PC-3 (cell line): Measurements from ENCODE around the gene CNTNAP2. TPM values are rescaled to one million over a fixed set of nuclear protein-coding genes. Genes with fewer than 3 reads are reported as not detected.

Experiments used
- ATAC-seq: fragments of 200-7000 bp; cut with Tn5 transposase; 2 replicates; pipeline ENCODE4 v1.9.1; 2020; ENCODE audit warnings: mild to moderate bottlenecking, moderate library complexity
- BruUV-seq: library from RNA; stranded (reverse); fragments of 400-500 nt; replicated peaks from 2 replicates; lab custom pipeline; 2021; lab: Mats Ljungman, UMichigan
- CTCF ChIA-PET: fragments of 300-600 bp; sonication (Branson Sonifier 250); formaldehyde crosslinking; loops from one replicate; lab custom pipeline; 2022; ENCODE audit warnings: antibody characterized with exemption; lab: Charles Lee
- POLR2A ChIA-PET: fragments of 300-600 bp; sonication (Branson Sonifier 250); formaldehyde crosslinking; loops from one replicate; lab custom pipeline; 2022; ENCODE audit warnings: antibody characterized with exemption; ENCODE audit not compliant: unreplicated experiment; lab: Charles Lee
- DNase-seq: peaks from one replicate; pipeline ENCODE4 v3.0.0-alpha.2; 2015
- H2AFZ ChIP-seq: fragments of 300-600 bp; sonication (generic); 2 replicates; pipeline ENCODE4 v1.6.0; 2016; ENCODE audit warnings: antibody characterized with exemption, low read length
- H3F3A ChIP-seq: fragments of 300-600 bp; sonication (generic); one replicate; pipeline ENCODE4 v1.6.0; 2017; ENCODE audit warnings: antibody characterized with exemption, low read length, control low read depth, mild to moderate bottlenecking; ENCODE audit not compliant: unreplicated experiment
- H3K27ac ChIP-seq: fragments of 300-600 bp; sonication (generic); 2 replicates; pipeline ENCODE4 v1.5.1; 2016; ENCODE audit warnings: mild to moderate bottlenecking, low read length
- H3K27me3 ChIP-seq: fragments of 300-600 bp; sonication (generic); 2 replicates; pipeline ENCODE4 v1.6.1; 2016; ENCODE audit warnings: low read length, mixed read lengths
- H3K36me3 ChIP-seq: fragments of 300-600 bp; sonication (generic); 2 replicates; pipeline ENCODE4 v1.6.1; 2016; ENCODE audit warnings: low read depth, mixed run types, low read length, mixed read lengths
- H3K4me1 ChIP-seq: fragments of 300-600 bp; sonication (generic); 2 replicates; pipeline ENCODE4 v1.5.1; 2016; ENCODE audit warnings: low read length; ENCODE audit not compliant: insufficient read depth
- H3K4me2 ChIP-seq: fragments of 300-600 bp; sonication (generic); 2 replicates; pipeline ENCODE4 v1.6.0; 2016; ENCODE audit warnings: low read length
- H3K4me3 ChIP-seq: fragments of 300-600 bp; sonication (generic); 2 replicates; pipeline ENCODE4 v1.5.1; 2016; ENCODE audit warnings: mild to moderate bottlenecking, low read length, mixed read lengths
- H3K79me2 ChIP-seq: fragments of 300-600 bp; sonication (generic); 2 replicates; pipeline ENCODE4 v1.6.1; 2017; ENCODE audit warnings: low read length, mixed read lengths
- H3K9ac ChIP-seq: fragments of 300-600 bp; sonication (generic); 2 replicates; pipeline ENCODE4 v1.6.0; 2016; ENCODE audit warnings: mild to moderate bottlenecking, low read length
- H3K9me2 ChIP-seq: fragments of 300-600 bp; sonication (generic); replicated peaks from 2 replicates; pipeline ENCODE4 v1.6.1; 2016; ENCODE audit warnings: mixed run types, low read length, mixed read lengths
- H3K9me3 ChIP-seq: fragments of 300-600 bp; sonication (generic); 2 replicates; pipeline ENCODE4 v1.6.1; 2016; ENCODE audit warnings: low read length, mixed read lengths
- H4K20me1 ChIP-seq: fragments of 300-600 bp; sonication (generic); 2 replicates; pipeline ENCODE4 v1.6.1; 2016; ENCODE audit warnings: low read length, mixed read lengths
- EZH2 ChIP-seq: fragments of 300-600 bp; sonication (generic); IDR thresholded peaks from one replicate; pipeline ENCODE4 v1.6.1; 2017; ENCODE audit warnings: antibody characterized with exemption, mild to moderate bottlenecking, low read length; ENCODE audit not compliant: unreplicated experiment
- EZH2phosphoT487 ChIP-seq: fragments of 300-600 bp; sonication (generic); IDR thresholded peaks from 2 replicates; pipeline ENCODE4 v1.6.1; 2018; ENCODE audit warnings: mild to moderate bottlenecking, antibody characterized with exemption, low read length, borderline replicate concordance
- intact Hi-C: fragments of 100-400 bp; cut with micrococcal nuclease; formaldehyde crosslinking; loops from 2 replicates; pipeline ENCODE4 v1.9.0; 2023
- total RNA-seq: library from RNA; depleted of rRNA; stranded (reverse); fragments of >200 nt; gene quantifications from 2 replicates; pipeline ENCODE4 v1.2.3, GENCODE V29; 2014
- TF ChIP-seq, protein P1 (sequence below): fragments of 300-600 bp; sonication (generic); conservative IDR thresholded peaks from 2 replicates; pipeline ENCODE4 v1.5.1; 2017; ENCODE audit warnings: antibody characterized with exemption, low read depth, mild to moderate bottlenecking, low read length

CNTNAP2 gene
- total RNA-seq, 1 experiment from 2014 or later = 1.5 TPM

GRCh38 chr7:147653456-147653855 lies 1536.9 kb downstream of the CNTNAP2 start:
- Histone ChIP-seq H3K9me3 (no peaks in the 10 kb centered on the region), H3K36me3 (no peaks in the 10 kb centered on the region), H3K9me2 (no peaks in the 10 kb centered on the region), H3K4me3 (no peak overlapping the region), H3K9ac (no peak overlapping the region), H3K4me1 (peaks cover 10% of the 10 kb centered on the region; the same call in 1 of the 2 replicates), H3K4me2 (no peak overlapping the region), H3K27ac (no peak overlapping the region), H4K20me1 (no peaks in the 10 kb centered on the region), H3F3A (no peaks in the 10 kb centered on the region), H3K79me2 (no peaks in the 10 kb centered on the region), H2AFZ (no peak overlapping the region), H3K27me3 (no peaks in the 10 kb centered on the region)
- TF ChIP-seq EZH2phosphoT487 = no peak
- TF ChIP-seq, protein P1, sequence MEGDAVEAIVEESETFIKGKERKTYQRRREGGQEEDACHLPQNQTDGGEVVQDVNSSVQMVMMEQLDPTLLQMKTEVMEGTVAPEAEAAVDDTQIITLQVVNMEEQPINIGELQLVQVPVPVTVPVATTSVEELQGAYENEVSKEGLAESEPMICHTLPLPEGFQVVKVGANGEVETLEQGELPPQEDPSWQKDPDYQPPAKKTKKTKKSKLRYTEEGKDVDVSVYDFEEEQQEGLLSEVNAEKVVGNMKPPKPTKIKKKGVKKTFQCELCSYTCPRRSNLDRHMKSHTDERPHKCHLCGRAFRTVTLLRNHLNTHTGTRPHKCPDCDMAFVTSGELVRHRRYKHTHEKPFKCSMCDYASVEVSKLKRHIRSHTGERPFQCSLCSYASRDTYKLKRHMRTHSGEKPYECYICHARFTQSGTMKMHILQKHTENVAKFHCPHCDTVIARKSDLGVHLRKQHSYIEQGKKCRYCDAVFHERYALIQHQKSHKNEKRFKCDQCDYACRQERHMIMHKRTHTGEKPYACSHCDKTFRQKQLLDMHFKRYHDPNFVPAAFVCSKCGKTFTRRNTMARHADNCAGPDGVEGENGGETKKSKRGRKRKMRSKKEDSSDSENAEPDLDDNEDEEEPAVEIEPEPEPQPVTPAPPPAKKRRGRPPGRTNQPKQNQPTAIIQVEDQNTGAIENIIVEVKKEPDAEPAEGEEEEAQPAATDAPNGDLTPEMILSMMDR = no peak
- TF ChIP-seq EZH2 = no peak
- no TSS peak for BruUV-seq
- ATAC-seq (no peak), DNase-seq (no peak)
- POLR2A ChIA-PET = no interaction called here
- intact Hi-C loops = no loop called here
- CTCF ChIA-PET = no interaction called here

DNA sequence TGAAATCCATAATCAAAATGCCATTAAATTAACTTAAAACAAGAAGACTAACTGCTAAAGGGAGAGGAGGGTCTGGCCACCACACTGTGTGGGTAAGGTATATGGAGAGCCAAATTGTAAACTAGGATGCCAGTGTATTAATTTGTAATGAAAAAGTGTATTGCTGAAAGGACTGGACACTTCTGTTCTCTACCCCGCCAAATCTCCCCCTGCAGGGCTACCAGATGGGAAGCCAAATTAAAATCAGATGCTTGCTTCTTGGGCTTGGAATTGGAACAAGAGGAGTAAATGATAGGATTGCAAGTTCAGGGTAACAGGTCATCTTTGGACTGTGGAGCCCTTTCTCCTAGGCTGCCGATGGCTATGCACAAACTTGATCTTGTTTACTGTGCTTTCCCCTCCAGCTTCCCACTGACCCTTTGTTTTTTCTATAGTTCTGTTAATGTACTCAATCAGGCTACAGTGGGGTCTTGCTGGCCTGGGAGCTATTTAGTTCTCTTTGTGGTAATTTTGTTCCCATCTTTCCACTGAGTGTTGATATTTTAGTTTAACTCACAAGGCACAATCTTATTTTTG lies 1541.9 kb downstream of the CNTNAP2 start:
- Histone ChIP-seq H3K27me3 (no peaks in the 10 kb centered on the region), H3F3A (no peaks in the 10 kb centered on the region), H3K9me3 (no peaks in the 10 kb centered on the region), H3K9ac (no peak overlapping the region), H3K4me1 (no peaks in the 10 kb centered on the region), H3K79me2 (no peaks in the 10 kb centered on the region), H3K27ac (no peak overlapping the region), H3K9me2 (no peaks in the 10 kb centered on the region), H3K36me3 (no peaks in the 10 kb centered on the region), H3K4me2 (no peak overlapping the region), H3K4me3 (no peak overlapping the region), H4K20me1 (no peaks in the 10 kb centered on the region), H2AFZ (no peak overlapping the region)
- ChIA-PET CTCF (no interaction called here), POLR2A (no interaction called here)
- ATAC-seq (no peak), DNase-seq (no peak)
- intact Hi-C loops = no loop called here
- TF ChIP-seq, protein P1 = no peak
- no peak for TF ChIP-seq EZH2phosphoT487
- TF ChIP-seq EZH2 = no peak
- BruUV-seq = no TSS peak
